GM12878 (cell line): ENCODE data around the gene CDC42SE1. TPM values are rescaled to one million over a fixed set of nuclear protein-coding genes. Genes with fewer than 3 reads are reported as not detected.

Source experiments
- ATAC-seq: fragments of 200-7000 bp; cut with Tn5 transposase; 3 replicates; pipeline ENCODE4 v1.9.1; 2020; ENCODE audit warnings: mild to moderate bottlenecking, moderate library complexity
- BruUV-seq: library from RNA; stranded (reverse); fragments of 400-500 nt; replicated peaks from 2 replicates; lab custom pipeline; 2021; lab: Mats Ljungman, UMichigan
- CTCF ChIA-PET: fragments of 300-600 bp; sonication (Branson Sonifier 250); formaldehyde crosslinking; extraction: SDS; loops from one replicate; lab custom pipeline; 2021; ENCODE audit warnings: inconsistent platforms; lab: Yijun Ruan, JAX
- POLR2A ChIA-PET: fragments of 350-600 bp; formaldehyde crosslinking; extraction: SDS; loops from one replicate; lab custom pipeline; 2021; ENCODE audit warnings: inconsistent platforms; lab: Charles Lee
- RAD21 ChIA-PET: fragments of 300-600 bp; sonication (Branson Sonifier 250); formaldehyde crosslinking; loops from one replicate; lab custom pipeline; 2023; ENCODE audit warnings: antibody characterized with exemption; ENCODE audit not compliant: unreplicated experiment; lab: Charles Lee
- SMC1A ChIA-PET: fragments of 300-600 bp; sonication (Branson Sonifier 250); formaldehyde crosslinking; loops from one replicate; lab custom pipeline; 2023; ENCODE audit not compliant: unreplicated experiment, uncharacterized antibody; lab: Charles Lee
- DNase-seq: peaks from one replicate; pipeline ENCODE4 v3.0.0-alpha.2; 2011; ENCODE audit warnings: low read depth, low spot score
- FAIRE-seq: peaks from 3 replicates; lab custom pipeline; 2011; peaks lifted over from hg19 to GRCh38; lab: Jason Lieb, UNC
- H2AFZ ChIP-seq: 2 replicates; pipeline ENCODE4 v1.6.0; 2011; ENCODE audit warnings: low read depth, low read length, control low read depth; ENCODE audit not compliant: control insufficient read depth
- H3K27ac ChIP-seq: 2 replicates; pipeline ENCODE4 v1.5.1; 2011; ENCODE audit warnings: control low read depth; ENCODE audit not compliant: control insufficient read depth, insufficient read depth
- H3K27me3 ChIP-seq, 2 experiments: replicated peaks in 1 of 2; 2 replicates each; pipeline versions ENCODE4 v1.6.0 to v1.6.1; 2011; ENCODE audit warnings: low read length in 1 of 2; ENCODE audit not compliant: control insufficient read depth in 2 of 2, insufficient read depth in 2 of 2
- H3K36me3 ChIP-seq, 2 experiments: 2 replicates each; pipeline ENCODE4 v1.5.1; 2011; ENCODE audit warnings: low read length in 1 of 2; ENCODE audit not compliant: control insufficient read depth in 2 of 2, insufficient read depth in 2 of 2
- H3K4me1 ChIP-seq: 2 replicates; pipeline ENCODE4 v1.6.1; 2011; ENCODE audit warnings: mild to moderate bottlenecking, low read length, moderate library complexity, mixed read lengths; ENCODE audit not compliant: control insufficient read depth, insufficient read depth
- H3K4me2 ChIP-seq: 2 replicates; pipeline ENCODE4 v1.6.0; 2011; ENCODE audit warnings: control low read depth; ENCODE audit not compliant: control insufficient read depth, insufficient read depth
- H3K4me3 ChIP-seq: fragments of 200-600 bp; sonication (generic); 2 replicates; pipeline ENCODE4 v1.5.1; 2016
- H3K79me2 ChIP-seq: 2 replicates; pipeline ENCODE4 v1.6.0; 2011; ENCODE audit warnings: low read length; ENCODE audit not compliant: control insufficient read depth, insufficient read depth
- H3K9ac ChIP-seq: 2 replicates; pipeline ENCODE4 v1.8.0; 2011; ENCODE audit warnings: low read length, control low read depth, mixed read lengths; ENCODE audit not compliant: control insufficient read depth, insufficient read depth
- H3K9me3 ChIP-seq: replicated peaks from 3 replicates; pipeline ENCODE4 v1.5.1; 2011; ENCODE audit warnings: mild to moderate bottlenecking, low read length; ENCODE audit not compliant: control insufficient read depth, insufficient read depth
- H4K20me1 ChIP-seq: 2 replicates; pipeline ENCODE4 v1.6.0; 2011; ENCODE audit not compliant: control insufficient read depth, insufficient read depth
- BCL11A ChIP-seq: IDR thresholded peaks from 2 replicates; pipeline ENCODE4 v1.6.1; 2011; ENCODE audit warnings: low read depth, low read length
- CBX3 ChIP-seq: fragments of 200-600 bp; sonication (generic); IDR thresholded peaks from 2 replicates; pipeline ENCODE4 v1.6.1; 2016; ENCODE audit warnings: low read depth, borderline replicate concordance
- EED ChIP-seq: sonication (generic); IDR thresholded peaks from 2 replicates; pipeline ENCODE4 v1.6.1; 2016; ENCODE audit warnings: antibody characterized with exemption, low read depth
- IRF5 ChIP-seq: fragments of 450-650 bp; IDR thresholded peaks from 2 replicates; pipeline ENCODE4 v1.6.1; 2017; ENCODE audit warnings: borderline replicate concordance
- MYC ChIP-seq: IDR thresholded peaks from 2 replicates; pipeline ENCODE4 v1.6.1; 2011; ENCODE audit warnings: mild to moderate bottlenecking, low read length, moderate library complexity, inconsistent platforms; ENCODE audit not compliant: insufficient read depth, insufficient replicate concordance, insufficient read length, severe bottlenecking
- NBN ChIP-seq: fragments of 450-650 bp; IDR thresholded peaks from 2 replicates; pipeline ENCODE4 v1.6.1; 2016
- WGBS: methylation state at CpG from one replicate; pipeline ENCODE4 v1.1.6; 2016; ENCODE audit warnings: low lambda C conversion rate; ENCODE audit not compliant: insufficient replicate concordance, insufficient coverage; ENCODE audit errors: missing lambda C conversion rate; 5-methylcytosine and 5-hydroxymethylcytosine counted together
- in situ Hi-C: fragments of 300-500 bp; cut with MboI; formaldehyde crosslinking; loops from 9 replicates; pipeline ENCODE4 v1.14.3; 2018; ENCODE audit warnings: mixed read lengths
- intact Hi-C: fragments of 100-400 bp; cut with micrococcal nuclease; formaldehyde crosslinking; loops from one replicate; pipeline ENCODE4 v1.14.2; 2022; ENCODE audit not compliant: unreplicated experiment
- polyA plus RNA-seq, 11 experiments: library from polyadenylated mRNA; depleted of rRNA in 4 of 11; unstranded in 6 of 11; stranded (reverse) in 5 of 11; fragments of >200 nt; fragmentation: Nextera tagmentation in 4 of 11; fragmentation: Illumina TruSeq in 1 of 11; extraction: Ambion mirVana in 4 of 11; extraction: Trizol in 1 of 11; gene quantifications; 1 replicate in 1 of 11; 2 replicates in 10 of 11; pipeline versions ENCODE4 v1.2.1 to v1.2.3, GENCODE V29; 2011 to 2016; ENCODE audit warnings: inconsistent platforms in 2 of 11, missing spikeins in 2 of 11, low read depth in 1 of 11
- total RNA-seq, 4 experiments: library from RNA; depleted of rRNA in 3 of 4; stranded (reverse); fragments of >200 nt in 3 of 4; fragmentation: Illumina TruSeq in 1 of 4; extraction: Trizol in 1 of 4; gene quantifications; 2 replicates each; pipeline versions ENCODE4 v1.2.1 to v1.2.3, GENCODE V29; 2013 to 2021
- TF ChIP-seq, protein P1 (sequence below): fragments of 450-650 bp; formaldehyde crosslinking; IDR thresholded peaks from 2 replicates; pipeline ENCODE4 v1.5.0; 2022; ENCODE audit warnings: mild to moderate bottlenecking, missing genetic modification characterization
- TF ChIP-seq, protein P2 (sequence below): IDR thresholded peaks from 2 replicates; pipeline ENCODE4 v1.6.1; 2012; ENCODE audit warnings: low read length, inconsistent platforms
- TF ChIP-seq, protein P3 (sequence below): fragments of 450-650 bp; IDR thresholded peaks from 2 replicates; pipeline ENCODE4 v1.6.1; 2017; ENCODE audit warnings: antibody characterized with exemption, mild to moderate bottlenecking, moderate library complexity

Gene CDC42SE1
- total and polyA plus RNA-seq, 10 of the 15 experiments (the other 5 are each of a cell fraction or from before 2014, with no cell fraction given), result 35.7 to 112 (median 74.3) TPM

- RAD21 ChIA-PET, result no interaction called here
- Histone ChIP-seq H3K9me3 (no peaks in the 10 kb centered on the region), H3K9ac (no peak overlapping the region), H2AFZ (no peak overlapping the region), H3K27me3 (no peaks in the 10 kb centered on the region), H3K36me3 (no peaks in the 10 kb centered on the region), H3K27ac (no peak overlapping the region), H3K4me2 (no peak overlapping the region), H3K4me3 (no peak overlapping the region), H3K79me2 (no peaks in the 10 kb centered on the region), H3K4me1 (no peaks in the 10 kb centered on the region), H4K20me1 (no peaks in the 10 kb centered on the region)
- SMC1A ChIA-PET, result interaction anchor here (1.0 kb wide), 1 partner anchor 14 kb away, joined by 3 read pairs; no protein-coding TSS in a partner anchor
- TF ChIP-seq, protein P1, sequence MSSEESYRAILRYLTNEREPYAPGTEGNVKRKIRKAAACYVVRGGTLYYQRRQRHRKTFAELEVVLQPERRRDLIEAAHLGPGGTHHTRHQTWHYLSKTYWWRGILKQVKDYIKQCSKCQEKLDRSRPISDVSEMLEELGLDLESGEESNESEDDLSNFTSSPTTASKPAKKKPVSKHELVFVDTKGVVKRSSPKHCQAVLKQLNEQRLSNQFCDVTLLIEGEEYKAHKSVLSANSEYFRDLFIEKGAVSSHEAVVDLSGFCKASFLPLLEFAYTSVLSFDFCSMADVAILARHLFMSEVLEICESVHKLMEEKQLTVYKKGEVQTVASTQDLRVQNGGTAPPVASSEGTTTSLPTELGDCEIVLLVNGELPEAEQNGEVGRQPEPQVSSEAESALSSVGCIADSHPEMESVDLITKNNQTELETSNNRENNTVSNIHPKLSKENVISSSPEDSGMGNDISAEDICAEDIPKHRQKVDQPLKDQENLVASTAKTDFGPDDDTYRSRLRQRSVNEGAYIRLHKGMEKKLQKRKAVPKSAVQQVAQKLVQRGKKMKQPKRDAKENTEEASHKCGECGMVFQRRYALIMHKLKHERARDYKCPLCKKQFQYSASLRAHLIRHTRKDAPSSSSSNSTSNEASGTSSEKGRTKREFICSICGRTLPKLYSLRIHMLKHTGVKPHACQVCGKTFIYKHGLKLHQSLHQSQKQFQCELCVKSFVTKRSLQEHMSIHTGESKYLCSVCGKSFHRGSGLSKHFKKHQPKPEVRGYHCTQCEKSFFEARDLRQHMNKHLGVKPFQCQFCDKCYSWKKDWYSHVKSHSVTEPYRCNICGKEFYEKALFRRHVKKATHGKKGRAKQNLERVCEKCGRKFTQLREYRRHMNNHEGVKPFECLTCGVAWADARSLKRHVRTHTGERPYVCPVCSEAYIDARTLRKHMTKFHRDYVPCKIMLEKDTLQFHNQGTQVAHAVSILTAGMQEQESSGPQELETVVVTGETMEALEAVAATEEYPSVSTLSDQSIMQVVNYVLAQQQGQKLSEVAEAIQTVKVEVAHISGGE (CRISPR knock-in tag), result no peak
- TF ChIP-seq IRF5 (no peak), NBN (no peak), MYC (no peak), CBX3 (no peak), BCL11A (no peak), EED (no peak)
- TF ChIP-seq, protein P2, sequence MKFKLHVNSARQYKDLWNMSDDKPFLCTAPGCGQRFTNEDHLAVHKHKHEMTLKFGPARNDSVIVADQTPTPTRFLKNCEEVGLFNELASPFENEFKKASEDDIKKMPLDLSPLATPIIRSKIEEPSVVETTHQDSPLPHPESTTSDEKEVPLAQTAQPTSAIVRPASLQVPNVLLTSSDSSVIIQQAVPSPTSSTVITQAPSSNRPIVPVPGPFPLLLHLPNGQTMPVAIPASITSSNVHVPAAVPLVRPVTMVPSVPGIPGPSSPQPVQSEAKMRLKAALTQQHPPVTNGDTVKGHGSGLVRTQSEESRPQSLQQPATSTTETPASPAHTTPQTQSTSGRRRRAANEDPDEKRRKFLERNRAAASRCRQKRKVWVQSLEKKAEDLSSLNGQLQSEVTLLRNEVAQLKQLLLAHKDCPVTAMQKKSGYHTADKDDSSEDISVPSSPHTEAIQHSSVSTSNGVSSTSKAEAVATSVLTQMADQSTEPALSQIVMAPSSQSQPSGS, result no peak
- TF ChIP-seq, protein P3, sequence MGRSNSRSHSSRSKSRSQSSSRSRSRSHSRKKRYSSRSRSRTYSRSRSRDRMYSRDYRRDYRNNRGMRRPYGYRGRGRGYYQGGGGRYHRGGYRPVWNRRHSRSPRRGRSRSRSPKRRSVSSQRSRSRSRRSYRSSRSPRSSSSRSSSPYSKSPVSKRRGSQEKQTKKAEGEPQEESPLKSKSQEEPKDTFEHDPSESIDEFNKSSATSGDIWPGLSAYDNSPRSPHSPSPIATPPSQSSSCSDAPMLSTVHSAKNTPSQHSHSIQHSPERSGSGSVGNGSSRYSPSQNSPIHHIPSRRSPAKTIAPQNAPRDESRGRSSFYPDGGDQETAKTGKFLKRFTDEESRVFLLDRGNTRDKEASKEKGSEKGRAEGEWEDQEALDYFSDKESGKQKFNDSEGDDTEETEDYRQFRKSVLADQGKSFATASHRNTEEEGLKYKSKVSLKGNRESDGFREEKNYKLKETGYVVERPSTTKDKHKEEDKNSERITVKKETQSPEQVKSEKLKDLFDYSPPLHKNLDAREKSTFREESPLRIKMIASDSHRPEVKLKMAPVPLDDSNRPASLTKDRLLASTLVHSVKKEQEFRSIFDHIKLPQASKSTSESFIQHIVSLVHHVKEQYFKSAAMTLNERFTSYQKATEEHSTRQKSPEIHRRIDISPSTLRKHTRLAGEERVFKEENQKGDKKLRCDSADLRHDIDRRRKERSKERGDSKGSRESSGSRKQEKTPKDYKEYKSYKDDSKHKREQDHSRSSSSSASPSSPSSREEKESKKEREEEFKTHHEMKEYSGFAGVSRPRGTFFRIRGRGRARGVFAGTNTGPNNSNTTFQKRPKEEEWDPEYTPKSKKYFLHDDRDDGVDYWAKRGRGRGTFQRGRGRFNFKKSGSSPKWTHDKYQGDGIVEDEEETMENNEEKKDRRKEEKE, result no peak
- DNase-seq (no peak), ATAC-seq (no peak), FAIRE-seq (no peak)
- no TSS peak for BruUV-seq
- WGBS, result 75% methylated on average over 3 of the region's 3 CpGs
- CTCF ChIA-PET, result no interaction called here
- intact Hi-C loops (no loop called here), in situ Hi-C loops (no loop called here)
- POLR2A ChIA-PET, result interaction anchor here (1.1 kb wide), 1 partner anchor 8 kb away, joined by 3 read pairs; the partner anchor contains the start of gene C1orf56
Measured at GRCh38 chr1:151039521-151039920, 19.9 kb downstream of the CDC42SE1 start.
